Measurements from ENCODE around the gene FMC1. TPM values are rescaled to one million over a fixed set of nuclear protein-coding genes. Genes with fewer than 3 reads are reported as not detected.
A peak's percentile ranks its signal among the peaks of the same experiment; 100 is the strongest.
"Not testable (repeated sequence)": the region's sequence is repeated elsewhere in the genome, so short reads cannot be mapped to it uniquely, and the experiment has no call there.

Gene FMC1
- total RNA-seq, 1 experiment from 2014 or later, result 24.7 TPM

GRCh38 chr7:139304517-139304916 lies 36.6 kb upstream of the FMC1 start:
- Histone ChIP-seq H2AFZ (ENCODE audit: low read length) (no peak overlapping the region), H3K36me3 (ENCODE audit: insufficient read depth, low read length) (no peaks in the 10 kb centered on the region), H3K9me2 (replicated peaks; ENCODE audit: insufficient read depth, low read length) (no peaks in the 10 kb centered on the region), H3K27ac (ENCODE audit: low read length) (no peak overlapping the region), H3K79me2 (ENCODE audit: low read length) (no peaks in the 10 kb centered on the region), H3K4me2 (ENCODE audit: low read depth, low read length, poor library complexity, severe bottlenecking) (no peak overlapping the region), H3K9ac (ENCODE audit: low read length) (no peak overlapping the region), H4K20me1 (ENCODE audit: insufficient read depth, low read depth, low read length) (no peaks in the 10 kb centered on the region), H3K9me3 (ENCODE audit: low read length) (no peaks in the 10 kb centered on the region), H3K4me1 (ENCODE audit: low read length) (no peaks in the 10 kb centered on the region), H3K27me3 (ENCODE audit: low read length) (no peaks in the 10 kb centered on the region), H3K4me3 (ENCODE audit: low read length) (no peak overlapping the region)
- no peak for DNase-seq

GRCh38 chr7:139317939-139318505 lies 23.1 kb upstream of the FMC1 start:
- no peaks in the 10 kb centered on the region for H4K20me1 ChIP-seq (ENCODE audit: insufficient read depth, low read depth, low read length)
- H3K36me3 ChIP-seq (ENCODE audit: insufficient read depth, low read length), result no peaks in the 10 kb centered on the region
- no peak overlapping the region for H3K27ac ChIP-seq (ENCODE audit: low read length)
- H3K4me3 ChIP-seq (ENCODE audit: low read length), result no peak overlapping the region
- H3K79me2 ChIP-seq (ENCODE audit: low read length), result no peaks in the 10 kb centered on the region
- H3K9ac ChIP-seq (ENCODE audit: low read length), result no peak overlapping the region
- no peaks in the 10 kb centered on the region for H3K9me3 ChIP-seq (ENCODE audit: low read length)
- H3K9me2 ChIP-seq (replicated peaks; ENCODE audit: insufficient read depth, low read length), result no peaks in the 10 kb centered on the region
- no peaks in the 10 kb centered on the region for H3K4me1 ChIP-seq (ENCODE audit: low read length)
- no peaks in the 10 kb centered on the region for H3K27me3 ChIP-seq (ENCODE audit: low read length)
- DNase-seq, result no peak
- no peak overlapping the region for H3K4me2 ChIP-seq (ENCODE audit: low read depth, low read length, poor library complexity, severe bottlenecking)
- no peak overlapping the region for H2AFZ ChIP-seq (ENCODE audit: low read length)

GRCh38 chr7:139321071-139321745 lies 19.9 kb upstream of the FMC1 start:
- no peaks in the 10 kb centered on the region for H3K9me3 ChIP-seq (ENCODE audit: low read length)
- no peak overlapping the region for H3K4me2 ChIP-seq (ENCODE audit: low read depth, low read length, poor library complexity, severe bottlenecking)
- H3K36me3 ChIP-seq (ENCODE audit: insufficient read depth, low read length), result no peaks in the 10 kb centered on the region
- H2AFZ ChIP-seq (ENCODE audit: low read length), result no peak overlapping the region
- no peak overlapping the region for H3K9ac ChIP-seq (ENCODE audit: low read length)
- DNase-seq, result peak; percentile 69
- no peaks in the 10 kb centered on the region for H3K9me2 ChIP-seq (replicated peaks; ENCODE audit: insufficient read depth, low read length)
- no peaks in the 10 kb centered on the region for H3K79me2 ChIP-seq (ENCODE audit: low read length)
- no peaks in the 10 kb centered on the region for H4K20me1 ChIP-seq (ENCODE audit: insufficient read depth, low read depth, low read length)
- no peak overlapping the region for H3K4me3 ChIP-seq (ENCODE audit: low read length)
- no peaks in the 10 kb centered on the region for H3K4me1 ChIP-seq (ENCODE audit: low read length)
- H3K27me3 ChIP-seq (ENCODE audit: low read length), result no peaks in the 10 kb centered on the region
- H3K27ac ChIP-seq (ENCODE audit: low read length), result no peak overlapping the region

- H3K4me2 ChIP-seq (ENCODE audit: low read depth, low read length, poor library complexity, severe bottlenecking); H4K20me1 ChIP-seq (ENCODE audit: insufficient read depth, low read depth, low read length); H3K9me2 ChIP-seq (replicated peaks; ENCODE audit: insufficient read depth, low read length); H3K79me2 ChIP-seq (ENCODE audit: low read length); H3K27ac ChIP-seq (ENCODE audit: low read length); H3K9ac ChIP-seq (ENCODE audit: low read length); H3K9me3 ChIP-seq (ENCODE audit: low read length); H3K36me3 ChIP-seq (ENCODE audit: insufficient read depth, low read length); H2AFZ ChIP-seq (ENCODE audit: low read length); H3K4me1 ChIP-seq (ENCODE audit: low read length); H3K27me3 ChIP-seq (ENCODE audit: low read length); H3K4me3 ChIP-seq (ENCODE audit: low read length); DNase-seq: not testable (repeated sequence)
These were observed 16.4 kb upstream of the FMC1 start for GRCh38 chr7:139324709-139325108.

GRCh38 chr7:139328375-139328774 lies 12.8 kb upstream of the FMC1 start:
- H3K4me2 ChIP-seq (ENCODE audit: low read depth, low read length, poor library complexity, severe bottlenecking), result no peak overlapping the region
- H3K9me3 ChIP-seq (ENCODE audit: low read length), result no peaks in the 10 kb centered on the region
- H3K9ac ChIP-seq (ENCODE audit: low read length), result no peak overlapping the region
- no peaks in the 10 kb centered on the region for H3K79me2 ChIP-seq (ENCODE audit: low read length)
- H3K36me3 ChIP-seq (ENCODE audit: insufficient read depth, low read length), result no peaks in the 10 kb centered on the region
- no peak for DNase-seq
- no peak overlapping the region for H3K4me3 ChIP-seq (ENCODE audit: low read length)
- no peaks in the 10 kb centered on the region for H3K27me3 ChIP-seq (ENCODE audit: low read length)
- no peaks in the 10 kb centered on the region for H4K20me1 ChIP-seq (ENCODE audit: insufficient read depth, low read depth, low read length)
- H3K27ac ChIP-seq (ENCODE audit: low read length), result no peak overlapping the region
- no peaks in the 10 kb centered on the region for H3K4me1 ChIP-seq (ENCODE audit: low read length)
- no peak overlapping the region for H2AFZ ChIP-seq (ENCODE audit: low read length)
- no peaks in the 10 kb centered on the region for H3K9me2 ChIP-seq (replicated peaks; ENCODE audit: insufficient read depth, low read length)

GRCh38 chr7:139329119-139329518 lies 12.0 kb upstream of the FMC1 start:
- Histone ChIP-seq H3K27me3 (ENCODE audit: low read length) (no peaks in the 10 kb centered on the region), H3K4me3 (ENCODE audit: low read length) (no peak overlapping the region), H2AFZ (ENCODE audit: low read length) (no peak overlapping the region), H3K4me2 (ENCODE audit: low read depth, low read length, poor library complexity, severe bottlenecking) (no peak overlapping the region), H3K9me3 (ENCODE audit: low read length) (no peaks in the 10 kb centered on the region), H3K9ac (ENCODE audit: low read length) (no peak overlapping the region), H3K4me1 (ENCODE audit: low read length) (no peaks in the 10 kb centered on the region), H4K20me1 (ENCODE audit: insufficient read depth, low read depth, low read length) (no peaks in the 10 kb centered on the region), H3K36me3 (ENCODE audit: insufficient read depth, low read length) (no peaks in the 10 kb centered on the region), H3K9me2 (replicated peaks; ENCODE audit: insufficient read depth, low read length) (no peaks in the 10 kb centered on the region), H3K27ac (ENCODE audit: low read length) (no peak overlapping the region), H3K79me2 (ENCODE audit: low read length) (no peaks in the 10 kb centered on the region)
- no peak for DNase-seq

GRCh38 chr7:139330333-139331030 lies 10.7 kb upstream of the FMC1 start:
- Histone ChIP-seq H3K79me2 (ENCODE audit: low read length) (no peaks in the 10 kb centered on the region), H3K9ac (ENCODE audit: low read length) (no peak overlapping the region), H3K4me1 (ENCODE audit: low read length) (no peaks in the 10 kb centered on the region), H3K36me3 (ENCODE audit: insufficient read depth, low read length) (no peaks in the 10 kb centered on the region), H3K4me2 (ENCODE audit: low read depth, low read length, poor library complexity, severe bottlenecking) (no peak overlapping the region), H2AFZ (ENCODE audit: low read length) (no peak overlapping the region), H4K20me1 (ENCODE audit: insufficient read depth, low read depth, low read length) (no peaks in the 10 kb centered on the region), H3K9me3 (ENCODE audit: low read length) (no peaks in the 10 kb centered on the region), H3K27ac (ENCODE audit: low read length) (no peak overlapping the region), H3K9me2 (replicated peaks; ENCODE audit: insufficient read depth, low read length) (no peaks in the 10 kb centered on the region), H3K27me3 (ENCODE audit: low read length) (no peaks in the 10 kb centered on the region), H3K4me3 (ENCODE audit: low read length) (no peak overlapping the region)
- DNase-seq, result no peak

GRCh38 chr7:139332697-139333359 lies 8.3 kb upstream of the FMC1 start:
- no peaks in the 10 kb centered on the region for H3K27me3 ChIP-seq (ENCODE audit: low read length)
- no peaks in the 10 kb centered on the region for H3K9me3 ChIP-seq (ENCODE audit: low read length)
- no peak for DNase-seq
- H3K4me3 ChIP-seq (ENCODE audit: low read length), result no peak overlapping the region
- no peak overlapping the region for H3K4me2 ChIP-seq (ENCODE audit: low read depth, low read length, poor library complexity, severe bottlenecking)
- H3K9me2 ChIP-seq (replicated peaks; ENCODE audit: insufficient read depth, low read length), result no peaks in the 10 kb centered on the region
- H2AFZ ChIP-seq (ENCODE audit: low read length), result no peak overlapping the region
- no peaks in the 10 kb centered on the region for H4K20me1 ChIP-seq (ENCODE audit: insufficient read depth, low read depth, low read length)
- H3K27ac ChIP-seq (ENCODE audit: low read length), result no peak overlapping the region
- no peaks in the 10 kb centered on the region for H3K4me1 ChIP-seq (ENCODE audit: low read length)
- H3K9ac ChIP-seq (ENCODE audit: low read length), result no peak overlapping the region
- no peaks in the 10 kb centered on the region for H3K79me2 ChIP-seq (ENCODE audit: low read length)
- no peaks in the 10 kb centered on the region for H3K36me3 ChIP-seq (ENCODE audit: insufficient read depth, low read length)

All from Karpas-422 (cell line).